NOMO-1 treated with DMSO at 0.1 percent for 48 hours (cell line): ENCODE results near the gene CRYBA1.
"Not testable (repeated sequence)": the region's sequence is repeated elsewhere in the genome, so short reads cannot be mapped to it uniquely, and the experiment has no call there.

ENCODE experiments used
- DNase-seq: peaks from one replicate; lab custom pipeline; 2025; ENCODE audit not compliant: unreplicated experiment; lab: John Stamatoyannopoulos, UW

CRYBA1 gene

GRCh38 chr17:29237476-29238132, 9.1 kb upstream of the CRYBA1 start:
- DNase-seq: peak; percentile 72

DNA sequence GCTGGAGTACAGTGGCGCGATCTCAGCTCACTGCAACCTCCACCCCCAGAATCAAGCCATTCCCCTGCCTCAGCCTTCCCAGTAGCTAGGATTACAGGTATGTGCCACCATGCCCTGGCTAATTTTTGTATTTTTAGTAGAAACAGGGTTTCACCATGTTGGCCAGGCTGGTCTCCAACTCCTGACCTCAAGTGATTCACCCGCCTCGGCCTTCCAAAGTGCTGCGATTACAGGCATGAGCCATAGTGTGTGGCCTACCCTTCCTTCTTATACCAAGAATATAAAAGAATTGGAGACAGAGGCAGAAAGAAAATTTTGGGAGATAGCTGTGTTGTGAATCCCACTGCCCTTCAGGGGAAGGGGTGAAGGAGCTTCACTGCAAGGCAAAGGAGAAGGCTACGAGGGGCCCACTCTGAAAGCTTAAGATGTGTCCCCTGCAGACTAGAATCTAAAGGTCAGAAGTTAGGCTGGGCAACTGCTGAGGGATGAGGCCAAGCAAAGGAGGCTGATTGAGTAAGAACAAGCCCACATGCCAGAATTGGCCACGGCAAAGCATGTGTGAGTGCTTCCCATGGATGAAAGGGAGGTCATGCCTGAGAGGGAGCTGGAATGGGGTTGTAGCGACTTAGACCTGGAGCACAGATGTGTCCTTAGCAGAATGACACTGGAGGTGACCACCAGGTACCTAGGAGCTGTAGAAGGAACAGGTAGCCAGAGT, 8.4 kb upstream of the CRYBA1 start:
- no peak for DNase-seq

DNA sequence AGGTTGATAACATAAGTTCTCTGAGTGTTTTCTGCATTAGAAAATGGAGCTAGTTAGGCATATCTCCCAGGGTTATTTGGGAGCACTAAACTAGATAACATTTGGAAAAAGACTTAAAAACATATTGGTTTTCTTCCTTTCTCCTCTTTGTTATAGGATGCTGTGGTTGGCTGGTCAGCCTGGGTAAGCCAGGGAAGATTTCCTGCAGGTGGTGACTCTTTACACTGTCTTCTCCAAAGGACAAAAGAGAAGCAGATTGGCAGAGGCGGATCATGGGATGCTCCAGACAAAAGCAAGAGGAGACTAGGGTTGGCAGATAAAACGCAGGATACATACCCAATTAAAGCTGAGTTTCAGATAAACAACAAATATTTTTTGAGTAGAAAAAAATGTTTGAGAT, 6.2 kb upstream of the CRYBA1 start:
- DNase-seq: no peak

DNA sequence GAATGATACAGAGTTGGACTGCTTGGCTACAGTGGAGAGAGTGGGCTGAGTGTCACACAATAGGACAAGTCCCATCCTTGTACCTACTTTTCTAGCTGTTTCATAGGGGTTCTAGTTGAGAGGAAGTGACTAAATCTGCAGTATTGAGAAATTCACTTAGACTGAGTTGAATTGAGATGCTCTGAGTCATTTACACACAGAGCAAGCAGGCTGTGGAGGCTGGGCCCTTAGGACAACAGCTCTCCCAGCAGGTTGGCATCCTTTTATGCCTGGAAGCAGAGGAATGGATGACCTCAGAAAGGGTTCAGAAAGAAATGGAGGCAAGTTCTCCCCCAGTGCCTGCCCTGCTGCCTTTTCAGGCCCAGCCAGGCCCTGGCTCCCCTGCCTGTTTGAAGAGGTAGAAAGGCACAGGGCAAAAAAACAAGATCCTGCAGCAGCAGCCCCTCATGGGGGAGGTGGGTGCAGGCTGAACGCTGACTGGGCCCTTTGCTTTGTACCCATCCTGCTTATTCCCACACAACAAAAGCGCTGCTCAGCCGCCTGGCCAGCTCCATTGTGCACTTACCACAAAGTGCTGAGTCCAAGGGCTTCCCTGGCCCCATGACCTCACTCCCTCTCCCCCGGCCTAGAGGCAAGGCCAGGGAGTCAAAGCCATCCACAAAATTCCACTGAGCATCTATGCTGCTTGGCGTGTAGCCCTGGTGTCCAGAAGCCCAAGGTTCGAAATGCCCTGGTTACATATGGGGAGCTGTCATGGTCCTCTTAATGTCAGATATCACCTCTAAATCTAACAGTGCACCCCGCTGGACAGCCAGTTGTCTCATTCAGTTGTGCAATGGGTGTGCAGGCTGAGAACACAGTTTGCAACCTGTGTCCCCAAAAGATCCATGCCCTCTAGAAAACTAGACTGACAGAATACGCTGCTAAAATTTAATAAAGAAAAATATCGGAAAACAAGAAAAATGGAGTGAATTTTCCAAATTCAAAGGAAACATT, 5.4 kb upstream of the CRYBA1 start:
- peak; percentile 91 for DNase-seq

GRCh38 chr17:29242051-29242450, 4.6 kb upstream of the CRYBA1 start:
- DNase-seq: no peak

GRCh38 chr17:29242790-29243189, 3.9 kb upstream of the CRYBA1 start:
- DNase-seq: no peak

DNA sequence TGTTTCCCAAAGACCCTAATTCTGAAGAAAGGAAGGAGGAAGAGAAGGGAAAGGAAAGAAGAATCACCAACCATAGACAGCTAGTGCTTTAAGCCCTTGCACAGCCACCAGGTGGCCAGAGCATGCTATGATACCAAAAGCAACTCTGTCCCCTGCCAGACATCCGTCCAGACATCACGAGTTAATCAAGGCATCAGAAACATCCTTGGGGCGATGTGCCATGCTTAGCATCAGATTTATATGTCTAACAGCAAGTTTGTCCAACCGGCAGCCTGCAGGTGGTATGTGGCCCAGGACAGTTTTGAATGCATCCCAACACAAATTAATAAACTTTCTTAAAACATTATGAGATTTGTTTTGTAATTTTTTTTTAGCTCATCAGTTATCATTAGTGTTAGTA, 2.9 kb upstream of the CRYBA1 start:
- no peak for DNase-seq

DNA sequence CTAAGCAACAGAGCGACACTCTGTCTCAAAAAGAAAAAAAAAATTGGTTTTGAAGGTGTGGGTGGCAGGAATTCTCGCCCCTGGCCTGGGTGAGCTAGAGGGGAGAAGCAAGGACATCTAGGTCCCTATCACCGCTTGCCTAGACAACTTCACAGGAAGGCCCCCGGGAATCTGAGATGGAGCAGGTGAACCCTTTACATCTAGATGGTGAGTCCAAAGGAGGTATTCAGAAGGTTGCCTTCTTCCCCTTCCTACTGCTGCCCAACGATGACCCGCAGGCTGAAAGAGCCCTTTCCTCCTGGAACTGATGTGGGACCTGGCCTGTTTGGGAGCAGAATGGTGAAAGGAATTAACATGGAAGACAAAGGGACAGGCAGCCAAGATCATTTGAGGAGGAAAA, 1.3 kb upstream of the CRYBA1 start:
- no peak for DNase-seq

GRCh38 chr17:29247219-29247618, 560 bp downstream of the CRYBA1 start:
- DNase-seq: no peak

GRCh38 chr17:29248845-29249244, 2.2 kb downstream of the CRYBA1 start:
- no peak for DNase-seq

- DNase-seq: no peak
Measured at GRCh38 chr17:29250666-29251065, 4.0 kb downstream of the CRYBA1 start.

GRCh38 chr17:29251184-29251583, 4.5 kb downstream of the CRYBA1 start:
- no peak for DNase-seq

DNA sequence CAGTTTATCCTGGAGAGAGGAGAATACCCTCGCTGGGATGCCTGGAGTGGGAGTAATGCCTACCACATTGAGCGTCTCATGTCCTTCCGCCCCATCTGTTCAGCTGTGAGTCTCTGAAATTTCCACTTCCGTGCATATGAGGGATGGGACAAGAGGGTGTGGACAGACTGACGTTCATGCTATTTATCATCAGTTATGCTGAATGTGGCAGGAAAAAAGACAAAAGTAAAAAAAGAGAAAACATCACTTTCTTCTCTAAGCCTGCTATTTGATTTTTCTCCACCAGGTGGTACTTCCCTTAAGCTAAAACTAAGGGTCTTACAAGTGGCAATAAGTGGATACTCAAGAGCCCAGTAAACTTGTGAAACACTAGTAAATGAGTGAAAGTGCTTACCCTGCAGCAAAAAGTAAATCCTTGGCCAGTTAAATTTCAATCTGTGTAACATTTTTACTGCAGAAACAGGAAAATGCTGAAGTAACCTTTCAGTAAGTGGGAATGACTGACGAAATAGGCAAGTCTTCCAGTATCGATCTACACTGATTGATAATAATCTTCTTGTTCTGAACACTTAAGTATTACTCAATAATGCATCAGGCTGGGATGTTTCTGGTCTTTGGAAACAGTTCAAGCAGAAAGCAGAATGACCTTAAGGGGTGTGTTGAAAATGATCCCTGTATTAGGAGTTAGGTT, 5.6 kb downstream of the CRYBA1 start:
- DNase-seq: peak; percentile 57

- no peak for DNase-seq
Measured at GRCh38 chr17:29253037-29253436, 6.4 kb downstream of the CRYBA1 start.

DNA sequence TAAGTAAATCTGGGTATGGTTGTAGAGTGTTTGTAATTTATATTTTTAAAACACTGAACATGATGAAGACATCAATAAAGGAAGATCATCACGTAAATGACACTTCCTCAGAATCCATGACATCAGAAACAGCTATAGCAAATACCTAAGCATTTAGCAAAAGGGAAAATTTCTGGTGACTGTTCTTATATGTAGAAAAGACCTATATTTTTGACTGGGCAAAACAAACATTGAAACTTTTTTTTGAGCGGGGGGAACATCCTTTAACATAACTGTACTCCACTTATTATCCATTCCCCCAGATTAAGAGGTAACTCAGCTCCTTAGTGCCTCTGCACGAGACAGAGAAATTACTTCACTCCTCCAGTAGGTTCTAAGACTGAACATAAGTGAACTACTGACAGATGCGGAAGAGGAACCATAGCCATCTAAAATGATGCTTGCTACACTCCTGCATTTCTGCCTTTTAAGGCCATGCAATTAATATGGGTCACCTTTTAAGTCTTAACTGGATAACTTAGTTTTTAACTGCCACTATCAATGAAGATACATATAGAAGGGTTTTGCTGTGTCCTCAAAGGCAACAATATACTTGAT, 9.4 kb downstream of the CRYBA1 start:
- DNase-seq: peak; percentile 76

GRCh38 chr17:29256735-29257466, 10.2 kb downstream of the CRYBA1 start:
- DNase-seq: no peak

- DNase-seq: peak; percentile 78
Measured at GRCh38 chr17:29257756-29258155, 11.1 kb downstream of the CRYBA1 start.

GRCh38 chr17:29263916-29264315, 17.3 kb downstream of the CRYBA1 start:
- no peak for DNase-seq

GRCh38 chr17:29271980-29272379, 25.3 kb downstream of the CRYBA1 start:
- not testable (repeated sequence) for DNase-seq

- DNase-seq: no peak
Measured at GRCh38 chr17:29273924-29274323, 27.3 kb downstream of the CRYBA1 start.
